PC-3 (cell line): Measurements from ENCODE around the gene ATN1. TPM values are rescaled to one million over a fixed set of nuclear protein-coding genes. Genes with fewer than 3 reads are reported as not detected.

Source experiments
- ATAC-seq: fragments of 200-7000 bp; cut with Tn5 transposase; 2 replicates; pipeline ENCODE4 v1.9.1; 2020; ENCODE audit warnings: mild to moderate bottlenecking, moderate library complexity
- BruUV-seq: library from RNA; stranded (reverse); fragments of 400-500 nt; replicated peaks from 2 replicates; lab custom pipeline; 2021; lab: Mats Ljungman, UMichigan
- CTCF ChIA-PET: fragments of 300-600 bp; sonication (Branson Sonifier 250); formaldehyde crosslinking; loops from one replicate; lab custom pipeline; 2022; ENCODE audit warnings: antibody characterized with exemption; lab: Charles Lee
- POLR2A ChIA-PET: fragments of 300-600 bp; sonication (Branson Sonifier 250); formaldehyde crosslinking; loops from one replicate; lab custom pipeline; 2022; ENCODE audit warnings: antibody characterized with exemption; ENCODE audit not compliant: unreplicated experiment; lab: Charles Lee
- DNase-seq: peaks from one replicate; pipeline ENCODE4 v3.0.0-alpha.2; 2015
- H2AFZ ChIP-seq: fragments of 300-600 bp; sonication (generic); 2 replicates; pipeline ENCODE4 v1.6.0; 2016; ENCODE audit warnings: antibody characterized with exemption, low read length
- H3F3A ChIP-seq: fragments of 300-600 bp; sonication (generic); one replicate; pipeline ENCODE4 v1.6.0; 2017; ENCODE audit warnings: antibody characterized with exemption, low read length, control low read depth, mild to moderate bottlenecking; ENCODE audit not compliant: unreplicated experiment
- H3K27ac ChIP-seq: fragments of 300-600 bp; sonication (generic); 2 replicates; pipeline ENCODE4 v1.5.1; 2016; ENCODE audit warnings: mild to moderate bottlenecking, low read length
- H3K27me3 ChIP-seq: fragments of 300-600 bp; sonication (generic); 2 replicates; pipeline ENCODE4 v1.6.1; 2016; ENCODE audit warnings: low read length, mixed read lengths
- H3K36me3 ChIP-seq: fragments of 300-600 bp; sonication (generic); 2 replicates; pipeline ENCODE4 v1.6.1; 2016; ENCODE audit warnings: low read depth, mixed run types, low read length, mixed read lengths
- H3K4me1 ChIP-seq: fragments of 300-600 bp; sonication (generic); 2 replicates; pipeline ENCODE4 v1.5.1; 2016; ENCODE audit warnings: low read length; ENCODE audit not compliant: insufficient read depth
- H3K4me2 ChIP-seq: fragments of 300-600 bp; sonication (generic); 2 replicates; pipeline ENCODE4 v1.6.0; 2016; ENCODE audit warnings: low read length
- H3K4me3 ChIP-seq: fragments of 300-600 bp; sonication (generic); 2 replicates; pipeline ENCODE4 v1.5.1; 2016; ENCODE audit warnings: mild to moderate bottlenecking, low read length, mixed read lengths
- H3K79me2 ChIP-seq: fragments of 300-600 bp; sonication (generic); 2 replicates; pipeline ENCODE4 v1.6.1; 2017; ENCODE audit warnings: low read length, mixed read lengths
- H3K9ac ChIP-seq: fragments of 300-600 bp; sonication (generic); 2 replicates; pipeline ENCODE4 v1.6.0; 2016; ENCODE audit warnings: mild to moderate bottlenecking, low read length
- H3K9me2 ChIP-seq: fragments of 300-600 bp; sonication (generic); replicated peaks from 2 replicates; pipeline ENCODE4 v1.6.1; 2016; ENCODE audit warnings: mixed run types, low read length, mixed read lengths
- H3K9me3 ChIP-seq: fragments of 300-600 bp; sonication (generic); 2 replicates; pipeline ENCODE4 v1.6.1; 2016; ENCODE audit warnings: low read length, mixed read lengths
- H4K20me1 ChIP-seq: fragments of 300-600 bp; sonication (generic); 2 replicates; pipeline ENCODE4 v1.6.1; 2016; ENCODE audit warnings: low read length, mixed read lengths
- EZH2 ChIP-seq: fragments of 300-600 bp; sonication (generic); IDR thresholded peaks from one replicate; pipeline ENCODE4 v1.6.1; 2017; ENCODE audit warnings: antibody characterized with exemption, mild to moderate bottlenecking, low read length; ENCODE audit not compliant: unreplicated experiment
- EZH2phosphoT487 ChIP-seq: fragments of 300-600 bp; sonication (generic); IDR thresholded peaks from 2 replicates; pipeline ENCODE4 v1.6.1; 2018; ENCODE audit warnings: mild to moderate bottlenecking, antibody characterized with exemption, low read length, borderline replicate concordance
- intact Hi-C: fragments of 100-400 bp; cut with micrococcal nuclease; formaldehyde crosslinking; loops from 2 replicates; pipeline ENCODE4 v1.9.0; 2023
- total RNA-seq: library from RNA; depleted of rRNA; stranded (reverse); fragments of >200 nt; gene quantifications from 2 replicates; pipeline ENCODE4 v1.2.3, GENCODE V29; 2014
- TF ChIP-seq, protein P1 (sequence below): fragments of 300-600 bp; sonication (generic); conservative IDR thresholded peaks from 2 replicates; pipeline ENCODE4 v1.5.1; 2017; ENCODE audit warnings: antibody characterized with exemption, low read depth, mild to moderate bottlenecking, low read length

ATN1 gene
- total RNA-seq, 1 experiment from 2014 or later = 11.6 TPM

- intact Hi-C loops = no loop called here
- Histone ChIP-seq H3K9me2 (no peaks in the 10 kb centered on the region), H3K36me3 (no peaks in the 10 kb centered on the region), H3K27ac (no peak overlapping the region), H3K4me3 (peak overlapping the region; percentile 75), H4K20me1 (no peaks in the 10 kb centered on the region), H3K9ac (peak overlapping the region; percentile 55), H2AFZ (peak overlapping the region; percentile 84), H3K4me2 (peak overlapping the region; percentile 95), H3K79me2 (peaks cover 15% of the 10 kb centered on the region), H3F3A (no peaks in the 10 kb centered on the region), H3K27me3 (no peaks in the 10 kb centered on the region), H3K4me1 (0 out of 2 replicates have a peak, but pooled peaks cover 4% of the 10 kb centered on the region), H3K9me3 (no peaks in the 10 kb centered on the region)
- ChIA-PET POLR2A (interaction anchor here (0.7 kb wide), 1 partner anchor 29 kb away, joined by 4 read pairs; the partner anchor contains the start of gene C12orf57), CTCF (no interaction called here)
- ATAC-seq (peak; percentile 3; the same call in 1 of the 2 replicates), DNase-seq (no peak)
- TF ChIP-seq EZH2 (no peak), EZH2phosphoT487 (no peak)
- TF ChIP-seq, protein P1, sequence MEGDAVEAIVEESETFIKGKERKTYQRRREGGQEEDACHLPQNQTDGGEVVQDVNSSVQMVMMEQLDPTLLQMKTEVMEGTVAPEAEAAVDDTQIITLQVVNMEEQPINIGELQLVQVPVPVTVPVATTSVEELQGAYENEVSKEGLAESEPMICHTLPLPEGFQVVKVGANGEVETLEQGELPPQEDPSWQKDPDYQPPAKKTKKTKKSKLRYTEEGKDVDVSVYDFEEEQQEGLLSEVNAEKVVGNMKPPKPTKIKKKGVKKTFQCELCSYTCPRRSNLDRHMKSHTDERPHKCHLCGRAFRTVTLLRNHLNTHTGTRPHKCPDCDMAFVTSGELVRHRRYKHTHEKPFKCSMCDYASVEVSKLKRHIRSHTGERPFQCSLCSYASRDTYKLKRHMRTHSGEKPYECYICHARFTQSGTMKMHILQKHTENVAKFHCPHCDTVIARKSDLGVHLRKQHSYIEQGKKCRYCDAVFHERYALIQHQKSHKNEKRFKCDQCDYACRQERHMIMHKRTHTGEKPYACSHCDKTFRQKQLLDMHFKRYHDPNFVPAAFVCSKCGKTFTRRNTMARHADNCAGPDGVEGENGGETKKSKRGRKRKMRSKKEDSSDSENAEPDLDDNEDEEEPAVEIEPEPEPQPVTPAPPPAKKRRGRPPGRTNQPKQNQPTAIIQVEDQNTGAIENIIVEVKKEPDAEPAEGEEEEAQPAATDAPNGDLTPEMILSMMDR = no peak
- TSS peak; percentile 34 for BruUV-seq
Observed at GRCh38 chr12:6914947-6915788, 12.6 kb upstream of the ATN1 start.

DNA sequence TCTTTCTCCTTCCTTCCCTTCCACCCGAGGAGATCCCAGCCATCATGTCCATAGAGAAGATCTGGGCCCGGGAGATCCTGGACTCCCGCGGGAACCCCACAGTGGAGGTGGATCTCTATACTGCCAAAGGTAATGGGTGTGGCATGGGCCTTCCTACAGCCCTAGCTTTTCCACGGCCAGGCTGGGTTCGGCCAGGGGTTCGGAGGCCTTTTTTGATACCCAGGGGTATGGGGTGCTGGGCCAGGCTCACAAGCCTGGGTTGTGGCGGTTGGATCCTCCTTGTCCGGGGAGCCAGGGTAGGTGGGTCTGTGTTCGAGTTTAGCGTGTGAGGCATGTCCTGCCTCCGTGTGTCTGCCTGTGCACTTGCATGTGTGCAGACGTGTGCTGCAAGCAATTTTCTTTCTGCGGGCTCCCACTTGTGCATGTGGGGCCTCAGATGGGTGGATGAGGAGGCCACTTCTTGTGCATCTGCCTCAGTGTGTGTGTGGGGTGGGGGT, 11.9 kb upstream of the ATN1 start:
- Histone ChIP-seq H4K20me1 (no peaks in the 10 kb centered on the region), H3K4me2 (peak overlapping the region; percentile 95), H3K4me1 (0 out of 2 replicates have a peak, but pooled peaks cover 4% of the 10 kb centered on the region), H3K27ac (no peak overlapping the region), H2AFZ (no peak overlapping the region), H3K27me3 (no peaks in the 10 kb centered on the region), H3K9ac (no peak overlapping the region), H3K9me2 (no peaks in the 10 kb centered on the region), H3F3A (no peaks in the 10 kb centered on the region), H3K9me3 (no peaks in the 10 kb centered on the region), H3K79me2 (peaks cover 15% of the 10 kb centered on the region), H3K36me3 (no peaks in the 10 kb centered on the region), H3K4me3 (peak overlapping the region; percentile 75; the same call in 1 of the 2 replicates)
- BruUV-seq = no TSS peak
- intact Hi-C loops = no loop called here
- DNase-seq (no peak), ATAC-seq (no peak)
- TF ChIP-seq EZH2phosphoT487 = no peak
- TF ChIP-seq EZH2 = no peak
- TF ChIP-seq, protein P1 = no peak
- ChIA-PET CTCF (no interaction called here), POLR2A (no interaction called here)
